ENCODE measurements around the gene SMAD3. TPM values are rescaled to one million over a fixed set of nuclear protein-coding genes. Genes with fewer than 3 reads are reported as not detected.

SMAD3 gene
- total RNA-seq, 2 experiments from 2014 or later, result 41.2 to 77.8 TPM

- BruUV-seq (replicated peaks), result no TSS peak
- Histone ChIP-seq H3K36me3 (ENCODE audit: insufficient read depth, low read length) (peaks cover 74% of the 10 kb centered on the region), H3K4me2 (ENCODE audit: low read length) (no peak overlapping the region), H4K20me1 (ENCODE audit: insufficient read depth, low read length) (no peaks in the 10 kb centered on the region), H3K4me3 (ENCODE audit: low read depth, low read length, poor library complexity, severe bottlenecking) (no peak overlapping the region), H3K4me1 (ENCODE audit: insufficient read depth, low read length, poor library complexity, severe bottlenecking) (no peaks in the 10 kb centered on the region), H3K9me2 (ENCODE audit: insufficient read depth, low read length) (no peaks in the 10 kb centered on the region), H3K27ac (ENCODE audit: low read depth, low read length, poor library complexity, severe bottlenecking) (no peak overlapping the region), H3K9me3 (ENCODE audit: low read length) (no peaks in the 10 kb centered on the region), H3K79me2 (ENCODE audit: insufficient read depth, low read depth, low read length) (no peaks in the 10 kb centered on the region), H2AFZ (ENCODE audit: low read length) (no peak overlapping the region)
- intact Hi-C loops (cut with micrococcal nuclease; ENCODE audit: unreplicated experiment), result no loop called here
- no peak for DNase-seq (ENCODE audit: low spot score)
- ChIA-PET POLR2A (no interaction called here), CTCF (ENCODE audit: unreplicated experiment) (no interaction called here)
- no peak for TF ChIP-seq EZH2phosphoT487 (IDR thresholded peaks at IDR 0.05; ENCODE audit: borderline replicate concordance, low read depth, low read length)
- TF ChIP-seq, protein P1, sequence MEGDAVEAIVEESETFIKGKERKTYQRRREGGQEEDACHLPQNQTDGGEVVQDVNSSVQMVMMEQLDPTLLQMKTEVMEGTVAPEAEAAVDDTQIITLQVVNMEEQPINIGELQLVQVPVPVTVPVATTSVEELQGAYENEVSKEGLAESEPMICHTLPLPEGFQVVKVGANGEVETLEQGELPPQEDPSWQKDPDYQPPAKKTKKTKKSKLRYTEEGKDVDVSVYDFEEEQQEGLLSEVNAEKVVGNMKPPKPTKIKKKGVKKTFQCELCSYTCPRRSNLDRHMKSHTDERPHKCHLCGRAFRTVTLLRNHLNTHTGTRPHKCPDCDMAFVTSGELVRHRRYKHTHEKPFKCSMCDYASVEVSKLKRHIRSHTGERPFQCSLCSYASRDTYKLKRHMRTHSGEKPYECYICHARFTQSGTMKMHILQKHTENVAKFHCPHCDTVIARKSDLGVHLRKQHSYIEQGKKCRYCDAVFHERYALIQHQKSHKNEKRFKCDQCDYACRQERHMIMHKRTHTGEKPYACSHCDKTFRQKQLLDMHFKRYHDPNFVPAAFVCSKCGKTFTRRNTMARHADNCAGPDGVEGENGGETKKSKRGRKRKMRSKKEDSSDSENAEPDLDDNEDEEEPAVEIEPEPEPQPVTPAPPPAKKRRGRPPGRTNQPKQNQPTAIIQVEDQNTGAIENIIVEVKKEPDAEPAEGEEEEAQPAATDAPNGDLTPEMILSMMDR (conservative IDR thresholded peaks at IDR 0.05; ENCODE audit: low read length), result no peak
Observed at GRCh38 chr15:67185621-67186225, 120.3 kb downstream of the SMAD3 start.

- H3K9me2 ChIP-seq (ENCODE audit: insufficient read depth, low read length), result no peaks in the 10 kb centered on the region
- no peaks in the 10 kb centered on the region for H3K4me1 ChIP-seq (ENCODE audit: insufficient read depth, low read length, poor library complexity, severe bottlenecking)
- no peak overlapping the region for H3K27ac ChIP-seq (ENCODE audit: low read depth, low read length, poor library complexity, severe bottlenecking)
- intact Hi-C loops (cut with micrococcal nuclease; ENCODE audit: unreplicated experiment), result no loop called here
- CTCF ChIA-PET (ENCODE audit: unreplicated experiment), result no interaction called here
- H3K4me2 ChIP-seq (ENCODE audit: low read length), result no peak overlapping the region
- H3K4me3 ChIP-seq (ENCODE audit: low read depth, low read length, poor library complexity, severe bottlenecking), result no peak overlapping the region
- no peak for TF ChIP-seq EZH2phosphoT487 (IDR thresholded peaks at IDR 0.05; ENCODE audit: borderline replicate concordance, low read depth, low read length)
- TF ChIP-seq, protein P1 (conservative IDR thresholded peaks at IDR 0.05; ENCODE audit: low read length), result no peak
- H3K79me2 ChIP-seq (ENCODE audit: insufficient read depth, low read depth, low read length), result no peaks in the 10 kb centered on the region
- no peaks in the 10 kb centered on the region for H4K20me1 ChIP-seq (ENCODE audit: insufficient read depth, low read length)
- peaks cover 75% of the 10 kb centered on the region for H3K36me3 ChIP-seq (ENCODE audit: insufficient read depth, low read length)
- no peak overlapping the region for H2AFZ ChIP-seq (ENCODE audit: low read length)
- no TSS peak for BruUV-seq (replicated peaks)
- H3K9me3 ChIP-seq (ENCODE audit: low read length), result no peaks in the 10 kb centered on the region
- DNase-seq (ENCODE audit: low spot score), result no peak
- POLR2A ChIA-PET, result no interaction called here
Observed at GRCh38 chr15:67186226-67186649, 120.8 kb downstream of the SMAD3 start.

- ChIA-PET POLR2A (no interaction called here), CTCF (ENCODE audit: unreplicated experiment) (no interaction called here)
- Histone ChIP-seq H2AFZ (ENCODE audit: low read length) (no peak overlapping the region), H3K36me3 (ENCODE audit: insufficient read depth, low read length) (peaks cover 79% of the 10 kb centered on the region), H3K4me3 (ENCODE audit: low read depth, low read length, poor library complexity, severe bottlenecking) (no peak overlapping the region), H3K79me2 (ENCODE audit: insufficient read depth, low read depth, low read length) (no peaks in the 10 kb centered on the region), H3K4me1 (ENCODE audit: insufficient read depth, low read length, poor library complexity, severe bottlenecking) (no peaks in the 10 kb centered on the region), H4K20me1 (ENCODE audit: insufficient read depth, low read length) (no peaks in the 10 kb centered on the region), H3K9me3 (ENCODE audit: low read length) (no peaks in the 10 kb centered on the region), H3K9me2 (ENCODE audit: insufficient read depth, low read length) (no peaks in the 10 kb centered on the region), H3K4me2 (ENCODE audit: low read length) (no peak overlapping the region), H3K27ac (ENCODE audit: low read depth, low read length, poor library complexity, severe bottlenecking) (no peak overlapping the region)
- intact Hi-C loops (cut with micrococcal nuclease; ENCODE audit: unreplicated experiment), result no loop called here
- no peak for DNase-seq (ENCODE audit: low spot score)
- BruUV-seq (replicated peaks), result no TSS peak
- no peak for TF ChIP-seq EZH2phosphoT487 (IDR thresholded peaks at IDR 0.05; ENCODE audit: borderline replicate concordance, low read depth, low read length)
- TF ChIP-seq, protein P1 (conservative IDR thresholded peaks at IDR 0.05; ENCODE audit: low read length), result no peak
Observed at GRCh38 chr15:67186688-67187087, 121.3 kb downstream of the SMAD3 start.
